ENCODE data around the gene ZRANB1.

- no peak for TF ChIP-seq GATA3 (IDR thresholded peaks at IDR 0.05; ENCODE audit: low read depth, low read length)
- TF ChIP-seq GATA2 (IDR thresholded peaks at IDR 0.05; ENCODE audit: low read depth, low read length), result no peak
Measured at GRCh38 chr10:125035136-125035535, 93.2 kb downstream of the ZRANB1 start.
